ENCODE results near the gene UBR7. TPM values are rescaled to one million over a fixed set of nuclear protein-coding genes. Genes with fewer than 3 reads are reported as not detected.
A peak's percentile ranks its signal among the peaks of the same experiment; 100 is the strongest.
"Not testable (repeated sequence)": the region's sequence is repeated elsewhere in the genome, so short reads cannot be mapped to it uniquely, and the experiment has no call there.

The UBR7 gene
- polyA plus RNA-seq, 10 donors = 24.0 to 30.4 (median 25.2) TPM

GRCh38 chr14:93186466-93186865, 20.6 kb upstream of the UBR7 start:
- DNase-seq = peak in 1 of 3 donors; percentile 6

DNA sequence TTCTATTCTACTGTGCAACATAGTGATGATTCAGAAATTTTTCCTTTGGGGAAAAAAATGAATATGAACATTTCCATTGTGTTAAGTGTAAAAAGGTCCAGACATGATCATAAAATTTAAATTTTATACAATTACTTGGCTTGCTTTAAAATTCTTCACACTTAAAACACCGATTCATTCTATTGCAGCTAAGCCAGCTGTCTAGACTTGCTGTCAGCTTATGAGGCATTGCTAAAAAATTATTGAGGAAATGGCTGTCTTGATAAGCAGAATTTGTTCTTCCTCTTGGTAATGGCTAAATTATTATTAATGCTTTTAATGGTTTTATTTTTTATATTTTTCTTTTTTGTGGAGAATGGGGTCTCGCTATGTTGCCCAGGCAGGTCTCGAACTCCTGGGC, 20.1 kb upstream of the UBR7 start:
- DNase-seq = no peak

GRCh38 chr14:93195316-93195999, 11.6 kb upstream of the UBR7 start:
- DNase-seq = no peak

DNA sequence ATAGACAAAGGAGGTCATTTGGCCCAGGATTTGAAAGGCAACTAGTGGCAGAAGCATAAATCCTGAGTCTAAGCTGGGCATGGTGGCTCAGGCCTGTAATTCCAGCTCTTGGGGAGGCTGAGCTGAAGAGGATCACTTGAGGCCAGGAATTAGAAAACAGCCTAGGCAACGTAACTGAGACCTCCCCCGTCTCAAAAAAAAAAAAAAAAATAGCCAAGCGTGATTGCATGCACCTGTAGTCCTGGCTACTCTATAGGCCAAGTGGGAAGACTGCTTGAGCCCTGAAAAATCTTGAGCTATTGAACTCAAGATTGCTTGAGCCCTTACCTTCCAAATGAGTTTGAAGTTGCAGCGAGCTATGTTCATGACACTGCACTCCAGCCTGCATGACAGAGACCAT, 8.0 kb upstream of the UBR7 start:
- DNase-seq = no peak

- DNase-seq = no peak
Observed at GRCh38 chr14:93200553-93200952, 6.5 kb upstream of the UBR7 start.

DNA sequence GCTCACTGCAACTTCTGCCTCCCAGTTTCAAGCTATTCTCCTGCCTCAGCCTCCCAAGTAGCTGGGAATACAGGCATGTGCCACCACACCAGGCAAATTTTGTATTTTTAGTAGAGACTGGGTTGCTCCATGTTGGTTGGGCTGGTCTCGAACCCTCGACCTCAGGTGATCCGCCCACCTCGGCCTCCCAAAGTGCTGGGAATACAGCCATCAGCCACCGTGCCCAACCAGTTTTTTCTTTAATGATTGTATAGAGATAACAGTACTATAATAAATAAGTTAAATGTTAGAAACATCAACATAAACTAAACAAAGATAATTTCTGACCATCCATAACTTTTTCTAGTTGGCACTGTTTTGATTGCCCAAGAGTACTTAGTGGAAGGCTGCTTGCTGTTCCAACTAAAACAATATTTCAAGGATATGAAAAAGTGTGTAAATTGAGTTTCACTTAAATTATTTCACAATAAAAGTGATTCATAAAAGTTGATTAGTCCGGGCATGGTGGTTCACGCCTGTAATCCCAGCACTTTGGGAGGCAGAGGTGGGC, 5.8 kb upstream of the UBR7 start:
- no peak for DNase-seq

DNA sequence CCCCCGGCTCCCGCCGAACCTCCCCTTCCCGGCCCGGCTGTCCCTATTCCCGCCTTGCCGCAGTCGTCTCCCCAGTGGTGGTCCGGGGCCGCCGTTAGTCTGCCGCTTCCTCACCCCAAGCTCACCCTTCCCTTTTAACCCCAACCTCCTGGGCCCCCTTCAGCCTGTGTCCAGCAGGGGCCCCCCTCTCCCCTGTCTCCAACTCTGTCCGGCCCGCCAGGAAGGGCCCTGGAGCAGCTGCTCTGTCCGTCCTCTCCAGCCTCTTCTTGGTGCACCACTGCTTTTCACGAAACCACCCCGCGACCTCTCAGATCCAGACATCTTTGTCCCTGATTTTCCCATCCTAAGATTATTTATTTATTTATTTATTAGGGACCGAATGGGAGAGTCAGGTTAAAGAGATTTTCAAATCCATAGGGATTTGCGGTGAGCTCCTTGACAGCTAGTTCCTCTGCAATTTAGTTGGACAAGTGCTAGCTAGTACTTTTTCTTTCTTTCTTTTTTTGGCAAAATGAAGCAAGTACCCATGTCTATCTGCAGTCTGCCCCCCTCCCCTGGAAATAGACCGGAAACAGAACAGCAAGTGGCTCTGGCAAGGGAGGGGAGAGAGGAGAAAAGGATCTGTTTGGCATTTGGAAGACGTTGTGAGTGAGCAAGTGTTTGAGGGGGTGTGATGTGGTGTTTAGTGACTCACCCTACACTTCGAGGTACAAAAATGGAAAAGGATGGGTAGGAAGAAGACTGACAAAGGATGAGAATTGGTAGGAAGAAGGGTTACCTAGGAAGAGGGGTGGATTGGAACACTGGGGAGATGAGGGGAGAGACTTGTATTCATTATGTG, 632 bp downstream of the UBR7 start:
- peak; percentile 43 to 90 (median 68) for DNase-seq

DNA sequence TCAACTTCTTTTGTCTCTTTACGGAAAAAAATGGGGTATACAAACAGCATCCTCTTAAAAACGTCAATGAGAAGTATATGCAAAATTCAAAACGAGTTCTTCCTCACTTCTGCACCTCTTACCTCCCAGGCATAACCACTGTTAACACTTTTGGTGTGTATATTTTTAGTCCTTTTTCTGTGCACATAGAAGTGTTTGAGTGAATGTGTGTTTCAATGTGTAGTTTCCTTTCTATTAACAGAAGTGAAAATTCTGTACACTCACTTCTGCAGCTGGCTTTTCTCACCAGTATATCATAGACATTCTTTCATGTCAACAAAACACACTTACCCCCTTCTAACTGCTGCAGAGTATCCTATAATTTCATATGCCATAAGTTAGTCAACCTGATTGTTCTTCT, 5.4 kb downstream of the UBR7 start:
- no peak for DNase-seq

GRCh38 chr14:93214598-93214997, 7.5 kb downstream of the UBR7 start:
- DNase-seq = no peak

GRCh38 chr14:93219103-93219726, 12.2 kb downstream of the UBR7 start:
- peak in 2 of 3 donors; percentile 39 to 62 for DNase-seq

DNA sequence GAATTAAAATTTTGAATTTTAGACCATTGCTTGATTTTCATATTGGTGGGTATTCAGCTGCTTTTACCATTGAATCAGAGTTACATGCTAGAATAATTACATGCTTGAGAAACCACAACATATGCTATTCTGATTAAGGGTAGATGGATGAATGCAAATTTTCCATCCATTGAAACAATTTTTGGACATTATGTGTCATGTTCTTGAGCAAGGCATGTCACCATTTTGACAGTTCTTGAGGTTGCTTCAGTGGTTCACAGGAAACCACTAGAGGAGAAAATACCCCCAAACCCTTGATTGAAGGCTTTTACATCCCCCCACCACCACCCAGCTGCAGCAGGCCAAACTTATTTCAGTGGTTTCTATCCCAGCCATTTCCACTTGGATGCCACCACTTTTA, 13.5 kb downstream of the UBR7 start:
- no peak for DNase-seq

- no peak for DNase-seq
Observed at GRCh38 chr14:93223565-93223964, 16.5 kb downstream of the UBR7 start.

DNA sequence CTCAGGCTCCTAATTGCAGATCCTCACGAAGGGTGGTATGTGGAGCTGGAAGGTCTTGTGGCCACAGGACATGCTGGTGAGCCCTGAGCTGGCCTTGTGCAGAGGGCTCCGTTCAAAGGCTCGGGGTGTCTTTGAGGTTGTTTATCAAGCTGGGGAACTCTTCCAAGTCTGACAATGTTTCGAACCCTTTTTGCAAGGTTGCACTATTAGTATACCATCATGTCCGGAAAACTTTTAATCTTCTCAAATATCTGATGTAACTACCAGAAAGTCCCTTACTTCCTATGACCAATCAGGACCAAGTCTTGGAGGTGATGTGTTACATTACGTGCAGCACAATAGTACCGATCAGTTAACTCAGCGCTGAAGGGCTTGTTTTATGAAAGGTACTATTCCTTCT, 21.5 kb downstream of the UBR7 start:
- no peak for DNase-seq

DNA sequence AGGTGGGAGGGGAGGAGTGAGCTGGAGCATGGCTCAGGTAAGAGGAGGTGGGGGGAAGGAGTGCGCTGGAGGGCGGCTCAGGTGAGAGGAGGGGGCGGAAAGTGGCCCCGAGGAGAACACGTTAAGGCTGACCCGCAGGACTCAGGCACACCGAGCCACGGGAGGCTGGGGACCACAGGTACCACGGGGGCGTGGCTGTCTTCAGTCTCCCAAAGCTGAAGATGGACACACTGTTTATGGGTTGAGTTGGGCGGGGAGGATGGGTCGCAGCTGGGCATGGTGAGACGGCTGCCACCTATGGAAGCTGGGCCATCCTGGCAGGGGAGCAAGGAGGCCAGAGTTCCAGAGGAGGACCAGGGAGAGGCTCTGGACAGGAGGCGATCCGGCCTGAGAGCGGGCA, 23.5 kb downstream of the UBR7 start:
- DNase-seq = no peak

- peak in 2 of 3 donors; percentile 13 to 17 for DNase-seq
Observed at GRCh38 chr14:93231129-93231979, 24.3 kb downstream of the UBR7 start.

DNA sequence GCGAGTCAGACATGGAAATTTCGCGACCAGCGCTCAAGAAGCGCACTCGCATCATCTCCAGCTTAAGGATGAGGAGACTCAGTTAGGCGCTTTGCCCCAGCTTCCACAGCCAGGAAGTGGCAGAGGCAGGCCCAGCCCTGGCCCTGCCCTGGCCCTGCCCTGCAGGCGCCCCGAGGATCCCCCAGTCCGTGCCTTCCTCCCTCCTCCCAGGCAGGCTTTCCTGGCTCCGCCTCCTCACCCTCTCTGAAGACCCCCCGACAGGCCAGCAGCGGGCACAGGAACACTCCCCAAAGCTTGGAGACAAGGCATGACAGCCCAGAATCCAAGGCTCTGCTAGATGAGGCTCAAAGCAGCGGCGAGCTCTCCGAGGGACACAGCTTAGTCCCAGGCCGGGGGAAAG, 25.1 kb downstream of the UBR7 start:
- DNase-seq = no peak

GRCh38 chr14:93233078-93233477, 26.0 kb downstream of the UBR7 start:
- DNase-seq = not testable (repeated sequence)

- no peak for DNase-seq
Observed at GRCh38 chr14:93234798-93235197, 27.7 kb downstream of the UBR7 start.

- no peak for DNase-seq
Observed at GRCh38 chr14:93239869-93240677, 33.0 kb downstream of the UBR7 start.

DNA sequence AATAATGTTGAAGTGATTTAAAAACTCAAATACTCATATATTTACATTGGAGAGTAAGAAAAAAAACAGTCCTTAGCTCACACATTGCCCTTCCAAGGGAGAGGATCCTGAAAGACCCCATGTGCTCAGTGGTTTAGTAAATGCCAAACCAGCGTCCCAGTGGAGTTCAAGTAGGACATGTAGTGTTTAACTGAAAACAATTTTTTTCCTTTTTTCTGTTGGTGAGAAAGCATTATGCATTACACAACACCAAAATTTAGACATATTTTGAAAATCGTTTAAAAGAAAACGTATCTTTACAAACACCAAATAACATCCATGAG, 33.6 kb downstream of the UBR7 start:
- DNase-seq = no peak
